WTC11 (cell line): Measurements from ENCODE around the gene SPATA24. TPM values are rescaled to one million over a fixed set of nuclear protein-coding genes. Genes with fewer than 3 reads are reported as not detected.

Experiments
- ATAC-seq: fragments of 200-7000 bp; cut with Tn5 transposase; 2 replicates; pipeline ENCODE4 v1.10.0; 2021; ENCODE audit warnings: mild to moderate bottlenecking, moderate library complexity
- CTCF ChIA-PET: fragments of 300-600 bp; sonication (Branson Sonifier 250); formaldehyde crosslinking; loops from one replicate; lab custom pipeline; 2021; ENCODE audit warnings: antibody characterized with exemption; lab: Charles Lee
- POLR2A ChIA-PET: fragments of 350-600 bp; sonication (Branson Sonifier 250); formaldehyde crosslinking; loops from one replicate; lab custom pipeline; 2021; ENCODE audit warnings: antibody characterized with exemption; lab: Charles Lee
- DNase-seq: peaks from one replicate; pipeline ENCODE4 v3.0.0; 2021; ENCODE audit warnings: low spot score
- H3K27ac Mint-ChIP-seq: 2 replicates; pipeline ENCODE4 v1.8.0; 2021; ENCODE audit warnings: mixed read lengths
- H3K27me3 Mint-ChIP-seq: 2 replicates; pipeline ENCODE4 v1.8.0; 2021; ENCODE audit warnings: low read depth, mild to moderate bottlenecking, moderate library complexity, mixed read lengths
- H3K36me3 Mint-ChIP-seq: 2 replicates; pipeline ENCODE4 v1.8.0; 2021; ENCODE audit warnings: mixed read lengths
- H3K4me1 Mint-ChIP-seq: 2 replicates; pipeline ENCODE4 v1.8.0; 2022; ENCODE audit warnings: mixed read lengths
- H3K4me3 Mint-ChIP-seq: 2 replicates; pipeline ENCODE4 v1.8.0; 2021; ENCODE audit warnings: mild to moderate bottlenecking, moderate library complexity, mixed read lengths
- H3K9me3 Mint-ChIP-seq: 2 replicates; pipeline ENCODE4 v1.8.0; 2021; ENCODE audit warnings: mixed read lengths
- EMX1 ChIP-seq: fragments of 250-450 bp; sonication (Bioruptor Pico); IDR thresholded peaks from 2 replicates; pipeline ENCODE4 v1.8.0; 2021; ENCODE audit warnings: mild to moderate bottlenecking
- ESRRA ChIP-seq: sonication (generic); formaldehyde crosslinking; IDR thresholded peaks from 2 replicates; pipeline ENCODE4 v1.8.1; 2022; ENCODE audit warnings: mild to moderate bottlenecking, missing genetic modification reagents, borderline replicate concordance
- FOXK1 ChIP-seq: sonication (generic); formaldehyde crosslinking; IDR thresholded peaks from 2 replicates; pipeline ENCODE4 v1.8.0; 2022; ENCODE audit warnings: mild to moderate bottlenecking, moderate library complexity, missing genetic modification reagents
- GTF2I ChIP-seq: fragments of 250-450 bp; sonication (Bioruptor Pico); conservative IDR thresholded peaks from 2 replicates; pipeline ENCODE4 v1.4.0; 2021; ENCODE audit warnings: mild to moderate bottlenecking
- NFATC4 ChIP-seq: fragments of 250-450 bp; sonication (Bioruptor Pico); IDR thresholded peaks from 2 replicates; pipeline ENCODE4 v1.9.0; 2021; ENCODE audit warnings: mild to moderate bottlenecking
- NFYB ChIP-seq: sonication (generic); formaldehyde crosslinking; conservative IDR thresholded peaks from 2 replicates; pipeline ENCODE4 v1.8.0; 2022; ENCODE audit warnings: low read depth, missing genetic modification reagents
- TEAD4 ChIP-seq: sonication (generic); formaldehyde crosslinking; IDR thresholded peaks from 2 replicates; pipeline ENCODE4 v1.8.0; 2022; ENCODE audit warnings: mild to moderate bottlenecking, missing genetic modification reagents
- ZNF396 ChIP-seq: fragments of 250-450 bp; sonication (Bioruptor Pico); IDR thresholded peaks from 2 replicates; pipeline ENCODE4 v1.8.0; 2021; ENCODE audit warnings: mild to moderate bottlenecking, moderate library complexity, borderline replicate concordance
- total RNA-seq: library from RNA; stranded (reverse); gene quantifications from 3 replicates; pipeline ENCODE4 v1.2.3, GENCODE V29; 2021
- TF ChIP-seq, protein P1 (sequence below): sonication (generic); formaldehyde crosslinking; IDR thresholded peaks from 2 replicates; pipeline ENCODE4 v1.8.0; 2022; ENCODE audit warnings: missing genetic modification reagents
- TF ChIP-seq, protein P2 (sequence below): sonication (generic); formaldehyde crosslinking; conservative IDR thresholded peaks from 2 replicates; pipeline ENCODE4 v1.8.1; 2022; ENCODE audit warnings: mild to moderate bottlenecking, missing genetic modification reagents
- TF ChIP-seq, protein P3 (sequence below): fragments of 200-600 bp; IDR thresholded peaks from 2 replicates; pipeline ENCODE4 v1.8.0; 2022; ENCODE audit warnings: antibody characterized with exemption
- TF ChIP-seq, protein P4 (sequence below): fragments of 250-450 bp; sonication (Bioruptor Pico); IDR thresholded peaks from 2 replicates; pipeline ENCODE4 v1.9.0; 2021; ENCODE audit warnings: mild to moderate bottlenecking
- TF ChIP-seq, protein P5 (sequence below): sonication (generic); formaldehyde crosslinking; conservative IDR thresholded peaks from 2 replicates; pipeline ENCODE4 v1.8.1; 2023; ENCODE audit warnings: mild to moderate bottlenecking, low read depth, missing genetic modification reagents, moderate library complexity

SPATA24 gene
- total RNA-seq, 1 experiment from 2014 or later, result 13.2 TPM

DNA sequence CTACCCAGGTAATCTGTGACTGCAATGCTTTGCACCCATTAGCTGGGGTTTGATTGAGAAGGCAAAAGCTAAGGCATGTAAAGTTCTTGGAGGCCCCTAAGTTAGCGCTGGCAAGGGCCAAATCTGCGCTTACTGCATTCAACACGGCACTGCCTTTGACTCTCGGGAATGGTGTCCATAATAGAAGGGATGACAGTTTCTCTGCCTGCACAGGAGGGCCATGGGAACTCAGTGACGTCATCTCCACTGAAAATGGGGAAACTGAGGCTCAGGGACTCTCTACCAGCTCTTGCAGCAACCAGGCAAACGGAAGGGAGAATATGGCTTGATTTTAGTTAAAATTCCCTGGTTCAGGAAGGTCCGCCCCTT, 487 bp downstream of the SPATA24 start:
- ATAC-seq, result no peak
- ChIA-PET POLR2A (interaction anchor here (1.0 to 1.5 kb wide), 4 partner anchors 8 to 130 kb away, joined by 3 to 4 read pairs (median 4); partner anchors contain the start of genes DNAJC18, PAIP2 and PROB1), CTCF (interaction anchor here (0.9 to 3.4 kb wide), 12 partner anchors 11 to 372 kb away, joined by 3 to 31 read pairs (median 4); partner anchors contain the start of genes CXXC5, DNAJC18, PROB1 and SLC23A1)
- TF ChIP-seq FOXK1 (CRISPR knock-in tag), result no peak
- TF ChIP-seq, protein P1, sequence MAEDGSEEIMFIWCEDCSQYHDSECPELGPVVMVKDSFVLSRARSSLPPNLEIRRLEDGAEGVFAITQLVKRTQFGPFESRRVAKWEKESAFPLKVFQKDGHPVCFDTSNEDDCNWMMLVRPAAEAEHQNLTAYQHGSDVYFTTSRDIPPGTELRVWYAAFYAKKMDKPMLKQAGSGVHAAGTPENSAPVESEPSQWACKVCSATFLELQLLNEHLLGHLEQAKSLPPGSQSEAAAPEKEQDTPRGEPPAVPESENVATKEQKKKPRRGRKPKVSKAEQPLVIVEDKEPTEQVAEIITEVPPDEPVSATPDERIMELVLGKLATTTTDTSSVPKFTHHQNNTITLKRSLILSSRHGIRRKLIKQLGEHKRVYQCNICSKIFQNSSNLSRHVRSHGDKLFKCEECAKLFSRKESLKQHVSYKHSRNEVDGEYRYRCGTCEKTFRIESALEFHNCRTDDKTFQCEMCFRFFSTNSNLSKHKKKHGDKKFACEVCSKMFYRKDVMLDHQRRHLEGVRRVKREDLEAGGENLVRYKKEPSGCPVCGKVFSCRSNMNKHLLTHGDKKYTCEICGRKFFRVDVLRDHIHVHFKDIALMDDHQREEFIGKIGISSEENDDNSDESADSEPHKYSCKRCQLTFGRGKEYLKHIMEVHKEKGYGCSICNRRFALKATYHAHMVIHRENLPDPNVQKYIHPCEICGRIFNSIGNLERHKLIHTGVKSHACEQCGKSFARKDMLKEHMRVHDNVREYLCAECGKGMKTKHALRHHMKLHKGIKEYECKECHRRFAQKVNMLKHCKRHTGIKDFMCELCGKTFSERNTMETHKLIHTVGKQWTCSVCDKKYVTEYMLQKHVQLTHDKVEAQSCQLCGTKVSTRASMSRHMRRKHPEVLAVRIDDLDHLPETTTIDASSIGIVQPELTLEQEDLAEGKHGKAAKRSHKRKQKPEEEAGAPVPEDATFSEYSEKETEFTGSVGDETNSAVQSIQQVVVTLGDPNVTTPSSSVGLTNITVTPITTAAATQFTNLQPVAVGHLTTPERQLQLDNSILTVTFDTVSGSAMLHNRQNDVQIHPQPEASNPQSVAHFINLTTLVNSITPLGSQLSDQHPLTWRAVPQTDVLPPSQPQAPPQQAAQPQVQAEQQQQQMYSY (CRISPR knock-in tag), result no peak
- TF ChIP-seq, protein P2, sequence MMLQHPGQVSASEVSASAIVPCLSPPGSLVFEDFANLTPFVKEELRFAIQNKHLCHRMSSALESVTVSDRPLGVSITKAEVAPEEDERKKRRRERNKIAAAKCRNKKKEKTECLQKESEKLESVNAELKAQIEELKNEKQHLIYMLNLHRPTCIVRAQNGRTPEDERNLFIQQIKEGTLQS (CRISPR knock-in tag), result no peak
- TF ChIP-seq ESRRA (CRISPR knock-in tag), result no peak
- peak overlapping the region; percentile 100 for H3K27ac Mint-ChIP-seq
- H3K4me1 Mint-ChIP-seq, result peaks cover 16% of the 10 kb centered on the region
- no peaks in the 10 kb centered on the region for H3K9me3 Mint-ChIP-seq
- H3K27me3 Mint-ChIP-seq, result no peaks in the 10 kb centered on the region
- no peak for DNase-seq
- H3K36me3 Mint-ChIP-seq, result peaks cover 12% of the 10 kb centered on the region
- peak overlapping the region; percentile 94 for H3K4me3 Mint-ChIP-seq

DNA sequence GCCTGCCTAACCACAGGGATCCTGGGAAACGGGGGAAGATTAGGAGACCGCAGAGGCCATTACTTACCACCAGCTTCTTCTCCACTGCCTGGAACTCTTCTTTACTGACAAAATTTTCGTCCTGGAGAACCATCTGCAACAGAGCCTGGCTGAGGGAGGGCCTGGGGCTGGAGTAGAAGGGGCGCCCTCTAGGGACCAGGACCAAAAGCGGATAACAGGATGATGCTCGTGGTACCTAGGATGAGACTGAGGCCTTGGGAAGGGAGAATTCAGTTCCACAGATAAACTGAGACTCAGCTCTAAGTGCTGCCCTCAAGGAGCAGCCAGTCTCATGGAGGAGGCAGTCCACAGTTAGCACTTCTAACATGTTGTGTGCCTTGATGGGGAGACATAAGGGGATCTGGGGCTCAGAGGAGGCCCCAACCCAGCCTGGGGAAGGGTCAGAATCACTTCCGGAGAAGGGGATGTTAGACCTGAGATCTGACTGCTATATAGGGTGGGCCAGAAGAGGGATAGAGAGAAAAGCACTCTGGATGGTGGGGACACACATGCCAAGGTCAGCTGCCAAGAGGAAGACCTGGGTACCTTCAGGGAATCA, 1.2 kb downstream of the SPATA24 start:
- H3K27ac Mint-ChIP-seq, result no peak overlapping the region; the same call in 1 of the 2 replicates
- POLR2A ChIA-PET, result interaction anchor here (0.6 to 1.5 kb wide), 3 partner anchors 7 to 127 kb away, joined by 3 to 4 read pairs (median 3); partner anchors contain the start of gene PROB1
- no peak for TF ChIP-seq NFATC4 (CRISPR knock-in tag)
- TF ChIP-seq, protein P3, sequence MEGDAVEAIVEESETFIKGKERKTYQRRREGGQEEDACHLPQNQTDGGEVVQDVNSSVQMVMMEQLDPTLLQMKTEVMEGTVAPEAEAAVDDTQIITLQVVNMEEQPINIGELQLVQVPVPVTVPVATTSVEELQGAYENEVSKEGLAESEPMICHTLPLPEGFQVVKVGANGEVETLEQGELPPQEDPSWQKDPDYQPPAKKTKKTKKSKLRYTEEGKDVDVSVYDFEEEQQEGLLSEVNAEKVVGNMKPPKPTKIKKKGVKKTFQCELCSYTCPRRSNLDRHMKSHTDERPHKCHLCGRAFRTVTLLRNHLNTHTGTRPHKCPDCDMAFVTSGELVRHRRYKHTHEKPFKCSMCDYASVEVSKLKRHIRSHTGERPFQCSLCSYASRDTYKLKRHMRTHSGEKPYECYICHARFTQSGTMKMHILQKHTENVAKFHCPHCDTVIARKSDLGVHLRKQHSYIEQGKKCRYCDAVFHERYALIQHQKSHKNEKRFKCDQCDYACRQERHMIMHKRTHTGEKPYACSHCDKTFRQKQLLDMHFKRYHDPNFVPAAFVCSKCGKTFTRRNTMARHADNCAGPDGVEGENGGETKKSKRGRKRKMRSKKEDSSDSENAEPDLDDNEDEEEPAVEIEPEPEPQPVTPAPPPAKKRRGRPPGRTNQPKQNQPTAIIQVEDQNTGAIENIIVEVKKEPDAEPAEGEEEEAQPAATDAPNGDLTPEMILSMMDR, result peak; percentile 64; the same call in 1 of the 2 replicates
- peaks cover 16% of the 10 kb centered on the region for H3K36me3 Mint-ChIP-seq
- DNase-seq (peak; percentile 71), ATAC-seq (peak; percentile 32)
- H3K9me3 Mint-ChIP-seq, result no peaks in the 10 kb centered on the region
- H3K4me1 Mint-ChIP-seq, result peaks cover 16% of the 10 kb centered on the region
- H3K27me3 Mint-ChIP-seq, result no peaks in the 10 kb centered on the region
- H3K4me3 Mint-ChIP-seq, result peak overlapping the region; percentile 94
- CTCF ChIA-PET, result interaction anchor here (0.6 to 3.4 kb wide), 20 partner anchors 9 to 373 kb away, joined by 3 to 31 read pairs (median 4); partner anchors contain the start of genes CXXC5, DNAJC18, PAIP2 and PROB1

DNA sequence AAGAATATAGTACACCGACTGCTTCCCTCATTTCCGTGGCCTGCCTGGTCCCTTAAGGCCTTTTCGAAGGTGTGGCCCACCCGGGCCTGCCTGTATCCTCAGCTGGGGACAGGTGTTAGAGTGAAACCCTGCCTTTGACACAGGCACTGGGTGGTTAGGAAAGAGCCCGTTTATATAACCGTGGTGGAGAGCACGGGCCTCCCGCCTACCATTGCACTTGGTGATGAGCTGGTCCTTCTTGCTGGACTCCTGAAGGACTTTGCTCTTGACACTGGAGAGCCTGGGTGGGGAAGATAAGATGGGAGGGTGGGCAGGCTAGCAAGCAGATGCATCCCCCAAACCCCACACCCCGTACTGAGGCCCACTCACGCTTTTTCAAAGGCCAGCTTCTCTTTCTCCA, 2.3 kb downstream of the SPATA24 start:
- ATAC-seq (no peak), DNase-seq (no peak)
- peaks cover 19% of the 10 kb centered on the region for H3K36me3 Mint-ChIP-seq
- no peak overlapping the region for H3K27ac Mint-ChIP-seq
- ChIA-PET POLR2A (no interaction called here), CTCF (interaction anchor here (0.6 to 3.4 kb wide), 6 partner anchors 9 to 364 kb away, joined by 4 to 31 read pairs (median 7); partner anchors contain the start of gene PROB1)
- no peaks in the 10 kb centered on the region; the same call in 1 of the 2 replicates for H3K27me3 Mint-ChIP-seq
- peaks cover 21% of the 10 kb centered on the region for H3K4me1 Mint-ChIP-seq
- H3K9me3 Mint-ChIP-seq, result no peaks in the 10 kb centered on the region
- H3K4me3 Mint-ChIP-seq, result no peak overlapping the region
- TF ChIP-seq NFYB (CRISPR knock-in tag) (no peak), TEAD4 (CRISPR knock-in tag) (no peak), ZNF396 (CRISPR knock-in tag) (no peak), EMX1 (CRISPR knock-in tag) (no peak), GTF2I (CRISPR knock-in tag) (no peak)
- TF ChIP-seq, protein P3, result no peak
- TF ChIP-seq, protein P4, sequence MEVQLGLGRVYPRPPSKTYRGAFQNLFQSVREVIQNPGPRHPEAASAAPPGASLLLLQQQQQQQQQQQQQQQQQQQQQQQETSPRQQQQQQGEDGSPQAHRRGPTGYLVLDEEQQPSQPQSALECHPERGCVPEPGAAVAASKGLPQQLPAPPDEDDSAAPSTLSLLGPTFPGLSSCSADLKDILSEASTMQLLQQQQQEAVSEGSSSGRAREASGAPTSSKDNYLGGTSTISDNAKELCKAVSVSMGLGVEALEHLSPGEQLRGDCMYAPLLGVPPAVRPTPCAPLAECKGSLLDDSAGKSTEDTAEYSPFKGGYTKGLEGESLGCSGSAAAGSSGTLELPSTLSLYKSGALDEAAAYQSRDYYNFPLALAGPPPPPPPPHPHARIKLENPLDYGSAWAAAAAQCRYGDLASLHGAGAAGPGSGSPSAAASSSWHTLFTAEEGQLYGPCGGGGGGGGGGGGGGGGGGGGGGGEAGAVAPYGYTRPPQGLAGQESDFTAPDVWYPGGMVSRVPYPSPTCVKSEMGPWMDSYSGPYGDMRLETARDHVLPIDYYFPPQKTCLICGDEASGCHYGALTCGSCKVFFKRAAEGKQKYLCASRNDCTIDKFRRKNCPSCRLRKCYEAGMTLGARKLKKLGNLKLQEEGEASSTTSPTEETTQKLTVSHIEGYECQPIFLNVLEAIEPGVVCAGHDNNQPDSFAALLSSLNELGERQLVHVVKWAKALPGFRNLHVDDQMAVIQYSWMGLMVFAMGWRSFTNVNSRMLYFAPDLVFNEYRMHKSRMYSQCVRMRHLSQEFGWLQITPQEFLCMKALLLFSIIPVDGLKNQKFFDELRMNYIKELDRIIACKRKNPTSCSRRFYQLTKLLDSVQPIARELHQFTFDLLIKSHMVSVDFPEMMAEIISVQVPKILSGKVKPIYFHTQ (CRISPR knock-in tag), result no peak
- TF ChIP-seq, protein P5, sequence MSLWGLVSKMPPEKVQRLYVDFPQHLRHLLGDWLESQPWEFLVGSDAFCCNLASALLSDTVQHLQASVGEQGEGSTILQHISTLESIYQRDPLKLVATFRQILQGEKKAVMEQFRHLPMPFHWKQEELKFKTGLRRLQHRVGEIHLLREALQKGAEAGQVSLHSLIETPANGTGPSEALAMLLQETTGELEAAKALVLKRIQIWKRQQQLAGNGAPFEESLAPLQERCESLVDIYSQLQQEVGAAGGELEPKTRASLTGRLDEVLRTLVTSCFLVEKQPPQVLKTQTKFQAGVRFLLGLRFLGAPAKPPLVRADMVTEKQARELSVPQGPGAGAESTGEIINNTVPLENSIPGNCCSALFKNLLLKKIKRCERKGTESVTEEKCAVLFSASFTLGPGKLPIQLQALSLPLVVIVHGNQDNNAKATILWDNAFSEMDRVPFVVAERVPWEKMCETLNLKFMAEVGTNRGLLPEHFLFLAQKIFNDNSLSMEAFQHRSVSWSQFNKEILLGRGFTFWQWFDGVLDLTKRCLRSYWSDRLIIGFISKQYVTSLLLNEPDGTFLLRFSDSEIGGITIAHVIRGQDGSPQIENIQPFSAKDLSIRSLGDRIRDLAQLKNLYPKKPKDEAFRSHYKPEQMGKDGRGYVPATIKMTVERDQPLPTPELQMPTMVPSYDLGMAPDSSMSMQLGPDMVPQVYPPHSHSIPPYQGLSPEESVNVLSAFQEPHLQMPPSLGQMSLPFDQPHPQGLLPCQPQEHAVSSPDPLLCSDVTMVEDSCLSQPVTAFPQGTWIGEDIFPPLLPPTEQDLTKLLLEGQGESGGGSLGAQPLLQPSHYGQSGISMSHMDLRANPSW (CRISPR knock-in tag), result no peak
